Panc1 (cell line): Measurements from ENCODE around the gene FADD.

ENCODE experiments used
- POLR2AphosphoS5 ChIP-seq: IDR thresholded peaks from 2 replicates; pipeline ENCODE4 v1.6.1; 2012; ENCODE audit warnings: mild to moderate bottlenecking, low read depth, low read length, moderate library complexity
- SIN3A ChIP-seq: IDR thresholded peaks from 2 replicates; pipeline ENCODE4 v1.6.1; 2012; ENCODE audit warnings: low read depth, mild to moderate bottlenecking, low read length, moderate library complexity, borderline replicate concordance; ENCODE audit not compliant: insufficient read depth
- TCF7L2 ChIP-seq: IDR thresholded peaks from 2 replicates; pipeline ENCODE4 v1.6.1; 2011; ENCODE audit warnings: mild to moderate bottlenecking, low read depth, low read length, inconsistent platforms
- TF ChIP-seq, protein P1 (sequence below): fragments of 450-650 bp; IDR thresholded peaks from 2 replicates; pipeline ENCODE4 v1.5.1; 2017; ENCODE audit warnings: mild to moderate bottlenecking
- TF ChIP-seq, protein P2 (sequence below), 2 experiments: IDR thresholded peaks; 2 replicates each; pipeline ENCODE4 v1.6.1; 2011 to 2012; ENCODE audit warnings: low read depth in 2 of 2, control low read depth in 1 of 2, low read length in 1 of 2, mild to moderate bottlenecking in 1 of 2, moderate library complexity in 1 of 2; ENCODE audit not compliant: insufficient read depth in 1 of 2

DNA sequence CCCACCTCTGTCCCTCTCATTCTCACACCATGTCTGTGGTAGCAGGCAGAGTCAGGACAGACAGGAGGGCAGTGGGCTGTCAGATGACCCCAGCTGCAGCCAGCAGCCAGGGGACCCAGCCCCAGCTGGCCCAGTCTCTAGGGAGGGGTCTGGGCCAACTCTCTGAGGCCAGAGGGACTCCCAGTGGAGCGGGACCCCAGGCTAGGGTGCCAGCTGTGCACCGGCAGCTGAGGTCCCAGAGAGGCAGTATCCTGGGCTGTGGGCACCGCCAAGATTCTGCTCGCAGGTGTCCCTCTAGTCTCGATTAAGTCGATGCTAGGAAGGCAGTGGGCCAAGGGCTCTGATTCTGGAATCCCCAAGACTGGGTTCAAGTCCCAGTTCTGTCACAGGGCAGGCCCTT, 16.7 kb upstream of the FADD start:
- TF ChIP-seq, protein P1, sequence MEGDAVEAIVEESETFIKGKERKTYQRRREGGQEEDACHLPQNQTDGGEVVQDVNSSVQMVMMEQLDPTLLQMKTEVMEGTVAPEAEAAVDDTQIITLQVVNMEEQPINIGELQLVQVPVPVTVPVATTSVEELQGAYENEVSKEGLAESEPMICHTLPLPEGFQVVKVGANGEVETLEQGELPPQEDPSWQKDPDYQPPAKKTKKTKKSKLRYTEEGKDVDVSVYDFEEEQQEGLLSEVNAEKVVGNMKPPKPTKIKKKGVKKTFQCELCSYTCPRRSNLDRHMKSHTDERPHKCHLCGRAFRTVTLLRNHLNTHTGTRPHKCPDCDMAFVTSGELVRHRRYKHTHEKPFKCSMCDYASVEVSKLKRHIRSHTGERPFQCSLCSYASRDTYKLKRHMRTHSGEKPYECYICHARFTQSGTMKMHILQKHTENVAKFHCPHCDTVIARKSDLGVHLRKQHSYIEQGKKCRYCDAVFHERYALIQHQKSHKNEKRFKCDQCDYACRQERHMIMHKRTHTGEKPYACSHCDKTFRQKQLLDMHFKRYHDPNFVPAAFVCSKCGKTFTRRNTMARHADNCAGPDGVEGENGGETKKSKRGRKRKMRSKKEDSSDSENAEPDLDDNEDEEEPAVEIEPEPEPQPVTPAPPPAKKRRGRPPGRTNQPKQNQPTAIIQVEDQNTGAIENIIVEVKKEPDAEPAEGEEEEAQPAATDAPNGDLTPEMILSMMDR: no peak
- TF ChIP-seq POLR2AphosphoS5 (no peak), TCF7L2 (no peak), SIN3A (no peak)
- TF ChIP-seq, protein P2, sequence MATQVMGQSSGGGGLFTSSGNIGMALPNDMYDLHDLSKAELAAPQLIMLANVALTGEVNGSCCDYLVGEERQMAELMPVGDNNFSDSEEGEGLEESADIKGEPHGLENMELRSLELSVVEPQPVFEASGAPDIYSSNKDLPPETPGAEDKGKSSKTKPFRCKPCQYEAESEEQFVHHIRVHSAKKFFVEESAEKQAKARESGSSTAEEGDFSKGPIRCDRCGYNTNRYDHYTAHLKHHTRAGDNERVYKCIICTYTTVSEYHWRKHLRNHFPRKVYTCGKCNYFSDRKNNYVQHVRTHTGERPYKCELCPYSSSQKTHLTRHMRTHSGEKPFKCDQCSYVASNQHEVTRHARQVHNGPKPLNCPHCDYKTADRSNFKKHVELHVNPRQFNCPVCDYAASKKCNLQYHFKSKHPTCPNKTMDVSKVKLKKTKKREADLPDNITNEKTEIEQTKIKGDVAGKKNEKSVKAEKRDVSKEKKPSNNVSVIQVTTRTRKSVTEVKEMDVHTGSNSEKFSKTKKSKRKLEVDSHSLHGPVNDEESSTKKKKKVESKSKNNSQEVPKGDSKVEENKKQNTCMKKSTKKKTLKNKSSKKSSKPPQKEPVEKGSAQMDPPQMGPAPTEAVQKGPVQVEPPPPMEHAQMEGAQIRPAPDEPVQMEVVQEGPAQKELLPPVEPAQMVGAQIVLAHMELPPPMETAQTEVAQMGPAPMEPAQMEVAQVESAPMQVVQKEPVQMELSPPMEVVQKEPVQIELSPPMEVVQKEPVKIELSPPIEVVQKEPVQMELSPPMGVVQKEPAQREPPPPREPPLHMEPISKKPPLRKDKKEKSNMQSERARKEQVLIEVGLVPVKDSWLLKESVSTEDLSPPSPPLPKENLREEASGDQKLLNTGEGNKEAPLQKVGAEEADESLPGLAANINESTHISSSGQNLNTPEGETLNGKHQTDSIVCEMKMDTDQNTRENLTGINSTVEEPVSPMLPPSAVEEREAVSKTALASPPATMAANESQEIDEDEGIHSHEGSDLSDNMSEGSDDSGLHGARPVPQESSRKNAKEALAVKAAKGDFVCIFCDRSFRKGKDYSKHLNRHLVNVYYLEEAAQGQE (IDR thresholded peaks at IDR 0.05; ENCODE audit: insufficient read depth in 1 of 2, low read depth in 2 of 2, low read length in 1 of 2): no peak
